Measurements from ENCODE around the gene DNAJB8.

The DNAJB8 gene

GRCh38 chr3:128484404-128485281, 18.0 kb upstream of the DNAJB8 start:
- no peak for DNase-seq (ENCODE audit: low read depth in 2 of 2)
- peak overlapping the region in 1 of 2 donors; percentile 88 for H3K4me3 ChIP-seq (replicated peaks in 1 of 2; ENCODE audit: low read depth in 2 of 2, low read length in 2 of 2)
- no peak for TF ChIP-seq CTCF (IDR thresholded peaks at IDR 0.05; ENCODE audit: low read depth, low read length)

DNA sequence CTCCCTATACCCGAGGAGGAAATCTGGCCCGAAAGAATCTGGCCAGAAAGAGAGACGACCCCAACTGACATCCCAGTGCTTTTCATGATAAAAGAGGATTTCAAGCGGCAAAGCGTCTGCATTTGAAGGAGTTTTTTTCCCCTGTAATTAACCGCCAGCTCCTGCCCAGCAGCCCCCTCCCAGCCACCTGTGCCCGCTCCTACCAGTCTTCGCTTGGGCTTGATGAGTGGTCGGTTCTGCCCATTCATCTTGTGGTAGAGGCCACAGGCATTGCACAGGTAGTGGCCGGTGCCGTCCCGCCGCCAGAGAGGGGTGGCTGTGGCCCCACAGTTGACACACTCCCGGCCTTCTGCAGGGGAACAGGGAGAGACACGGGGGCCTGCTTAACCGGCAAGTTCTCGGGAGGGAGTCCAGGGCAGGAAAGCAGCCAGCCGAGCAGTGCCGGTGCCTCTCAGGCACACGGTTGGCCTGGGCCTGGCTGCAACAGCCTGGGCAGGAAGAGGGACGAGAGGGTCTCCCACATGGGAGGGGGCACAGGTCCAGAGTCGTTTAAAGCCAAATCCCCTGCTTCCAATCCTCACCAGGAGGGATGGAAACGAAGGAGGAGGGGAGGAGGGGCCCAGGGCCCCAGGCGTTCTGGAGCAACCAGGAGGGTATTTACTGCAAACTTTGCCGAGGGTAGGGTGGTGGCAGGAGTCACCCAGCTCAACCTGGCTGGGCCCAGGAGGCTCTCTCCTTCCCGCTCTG, 17.1 kb upstream of the DNAJB8 start:
- peak overlapping the region; percentile 5 to 19 for H3K4me3 ChIP-seq (replicated peaks in 1 of 2; ENCODE audit: low read depth in 2 of 2, low read length in 2 of 2)
- DNase-seq (ENCODE audit: low read depth in 2 of 2), result peak in 1 of 2 donors; percentile 23
- TF ChIP-seq CTCF (IDR thresholded peaks at IDR 0.05; ENCODE audit: low read depth, low read length), result no peak

DNA sequence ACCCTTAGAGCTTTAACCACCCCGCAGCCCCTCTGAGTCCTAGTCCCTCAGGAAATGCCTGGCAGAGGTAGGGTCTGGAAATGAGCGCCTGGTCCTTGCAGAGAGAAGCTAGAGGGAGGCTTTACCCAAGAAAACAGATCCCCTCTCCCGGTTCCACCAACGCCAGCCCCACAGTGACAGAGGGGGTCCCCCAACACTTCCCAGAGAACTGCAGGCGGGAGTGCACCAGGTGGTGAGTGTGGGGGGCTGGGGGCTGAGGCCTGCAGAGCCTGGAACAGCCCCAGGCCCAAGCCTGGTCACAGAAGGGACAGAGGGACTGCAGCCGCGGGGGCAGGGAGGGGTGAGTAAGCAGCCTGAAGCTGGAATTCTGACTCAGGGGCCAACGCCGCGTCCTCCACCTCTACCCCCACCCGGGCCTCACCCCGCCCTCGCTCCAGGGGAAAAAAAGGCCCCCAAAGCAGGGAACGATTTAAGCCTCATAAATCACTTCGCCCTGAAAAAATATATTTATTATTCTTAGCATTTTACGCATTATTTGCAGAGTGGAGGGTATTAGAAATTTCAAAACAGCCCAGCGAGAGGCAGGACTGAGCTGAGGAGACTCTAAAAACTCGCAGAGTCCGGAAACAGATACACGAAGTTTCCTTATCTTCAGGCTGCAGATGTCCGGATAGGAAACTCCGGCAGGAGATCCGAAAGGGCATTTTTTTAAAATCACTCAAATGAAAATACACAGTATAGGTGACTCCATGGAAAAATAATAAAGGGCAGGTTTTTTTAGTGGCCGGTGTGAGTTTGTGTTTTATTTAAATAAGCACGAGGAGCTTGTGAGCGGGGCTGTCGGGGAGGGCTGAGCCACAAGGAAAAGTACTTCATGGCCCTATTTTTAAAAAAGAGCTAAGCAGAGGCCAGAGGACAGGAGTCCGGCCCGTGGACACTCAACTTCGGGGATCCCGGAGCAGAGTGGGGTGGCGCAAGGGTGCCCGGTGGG, 16.3 kb upstream of the DNAJB8 start:
- peak; percentile 7 for TF ChIP-seq CTCF (IDR thresholded peaks at IDR 0.05; ENCODE audit: low read depth, low read length)
- DNase-seq (ENCODE audit: low read depth in 2 of 2), result peak; percentile 62 to 70
- peak overlapping the region in 1 of 2 donors; percentile 7 for H3K4me3 ChIP-seq (replicated peaks in 1 of 2; ENCODE audit: low read depth in 2 of 2, low read length in 2 of 2)

GRCh38 chr3:128482175-128482574, 15.5 kb upstream of the DNAJB8 start:
- no peak overlapping the region for H3K4me3 ChIP-seq (replicated peaks in 1 of 2; ENCODE audit: low read depth in 2 of 2, low read length in 2 of 2)
- no peak for DNase-seq (ENCODE audit: low read depth in 2 of 2)
- TF ChIP-seq CTCF (IDR thresholded peaks at IDR 0.05; ENCODE audit: low read depth, low read length), result no peak

GRCh38 chr3:128481438-128481942, 14.8 kb upstream of the DNAJB8 start:
- TF ChIP-seq CTCF (IDR thresholded peaks at IDR 0.05; ENCODE audit: low read depth, low read length), result no peak
- DNase-seq (ENCODE audit: low read depth in 2 of 2), result peak in 1 of 2 donors; percentile 46
- no peak overlapping the region for H3K4me3 ChIP-seq (replicated peaks in 1 of 2; ENCODE audit: low read depth in 2 of 2, low read length in 2 of 2)
